Activated CD4-positive, alpha-beta memory T cell treated with anti-CD3 and anti-CD28 coated beads for 36 hours (primary cell): Measurements from ENCODE around the gene SSR2. TPM values are rescaled to one million over a fixed set of nuclear protein-coding genes. Genes with fewer than 3 reads are reported as not detected.
"Not testable (repeated sequence)": the region's sequence is repeated elsewhere in the genome, so short reads cannot be mapped to it uniquely, and the experiment has no call there.

ENCODE experiments used
- CTCF ChIA-PET: fragments of 350-600 bp; sonication (Branson Sonifier 250); formaldehyde crosslinking; loops from one replicate; lab custom pipeline; 2021; ENCODE audit warnings: antibody characterized with exemption, inconsistent platforms; lab: Charles Lee
- POLR2A ChIA-PET: fragments of 350-600 bp; sonication (Branson Sonifier 250); formaldehyde crosslinking; loops from one replicate; lab custom pipeline; 2021; ENCODE audit warnings: antibody characterized with exemption; lab: Charles Lee
- DNase-seq: peaks from one replicate; pipeline ENCODE4 v3.0.0-alpha.2; 2020
- H3K27ac Mint-ChIP-seq: one replicate; pipeline ENCODE4 v1.8.0; 2021; ENCODE audit warnings: mixed read lengths
- H3K27me3 Mint-ChIP-seq: one replicate; pipeline ENCODE4 v1.8.0; 2021; ENCODE audit warnings: mixed read lengths
- H3K36me3 Mint-ChIP-seq: one replicate; pipeline ENCODE4 v1.8.0; 2021; ENCODE audit warnings: mixed read lengths
- H3K4me1 Mint-ChIP-seq: one replicate; pipeline ENCODE4 v1.8.0; 2021; ENCODE audit warnings: low read depth, mixed read lengths
- H3K4me3 Mint-ChIP-seq: one replicate; pipeline ENCODE4 v1.8.0; 2021; ENCODE audit warnings: mild to moderate bottlenecking, mixed read lengths
- H3K9me3 Mint-ChIP-seq: one replicate; pipeline ENCODE4 v1.8.0; 2021; ENCODE audit warnings: mixed read lengths
- intact Hi-C: fragments of 100-400 bp; cut with micrococcal nuclease; formaldehyde crosslinking; loops from one replicate; pipeline ENCODE4 v1.15.1; 2023
- total RNA-seq, 2 experiments: library from RNA; stranded (reverse); gene quantifications; one replicate each; pipeline ENCODE4 v1.2.3, GENCODE V29; 2021

The SSR2 gene
- total RNA-seq, 2 experiments from 2014 or later: 171 to 175 TPM

DNA sequence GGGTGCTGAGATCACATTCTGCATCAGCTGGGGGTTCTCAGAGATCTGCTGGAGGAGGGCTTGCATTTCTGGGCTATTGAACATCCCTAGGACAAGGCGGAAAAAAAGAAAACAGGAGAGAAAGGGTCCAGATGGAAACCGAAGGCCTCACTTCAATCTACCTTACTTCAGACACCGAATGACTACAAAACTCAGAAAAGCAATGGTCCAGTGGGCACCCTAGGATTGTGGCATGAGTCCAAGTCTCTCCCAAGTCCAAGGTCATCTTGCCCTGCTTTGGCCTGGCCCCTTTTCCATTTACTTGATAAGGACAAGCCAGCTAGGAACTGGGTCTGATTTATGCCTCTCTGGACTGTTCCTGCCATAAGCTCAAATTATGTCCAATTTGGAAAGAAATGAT lies 22.1 kb upstream of the SSR2 start:
- no peaks in the 10 kb centered on the region for H3K27me3 Mint-ChIP-seq
- ChIA-PET POLR2A (no interaction called here), CTCF (interaction anchor here (0.6 kb wide), 1 partner anchor 136 kb away, joined by 3 read pairs; no protein-coding TSS in a partner anchor)
- peaks cover 8% of the 10 kb centered on the region for H3K36me3 Mint-ChIP-seq
- no peak overlapping the region for H3K4me3 Mint-ChIP-seq
- intact Hi-C loops: no loop called here
- no peak overlapping the region for H3K27ac Mint-ChIP-seq
- DNase-seq: no peak
- peaks cover 6% of the 10 kb centered on the region for H3K4me1 Mint-ChIP-seq
- H3K9me3 Mint-ChIP-seq: no peaks in the 10 kb centered on the region

DNA sequence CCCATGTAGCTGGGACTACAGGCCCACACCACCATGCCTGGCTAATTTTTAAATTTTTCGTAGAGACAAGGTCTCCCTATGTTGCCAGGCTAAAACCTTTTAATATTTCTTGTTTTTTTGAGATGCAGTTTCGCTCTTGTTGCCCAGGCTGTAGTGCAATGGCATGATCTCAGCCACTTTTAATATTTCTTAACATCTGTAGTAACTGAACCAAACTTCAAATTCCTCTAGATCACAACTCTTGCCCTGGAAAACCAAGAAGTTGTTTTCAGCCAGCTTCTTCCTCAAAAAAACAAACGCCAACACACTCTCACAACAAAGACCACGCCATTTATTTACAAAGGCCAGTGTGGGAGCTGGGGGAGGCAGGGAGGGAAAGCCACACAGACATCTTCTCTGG lies 14.2 kb upstream of the SSR2 start:
- CTCF ChIA-PET: interaction anchor here (1.1 kb wide), 1 partner anchor 104 kb away, joined by 3 read pairs; no protein-coding TSS in a partner anchor
- POLR2A ChIA-PET, H3K4me1 Mint-ChIP-seq, H3K27me3 Mint-ChIP-seq, H3K4me3 Mint-ChIP-seq, DNase-seq, intact Hi-C loops, H3K9me3 Mint-ChIP-seq, H3K36me3 Mint-ChIP-seq, H3K27ac Mint-ChIP-seq: not testable (repeated sequence)

- intact Hi-C loops: no loop called here
- H3K4me3 Mint-ChIP-seq: no peak overlapping the region
- no peaks in the 10 kb centered on the region for H3K9me3 Mint-ChIP-seq
- CTCF ChIA-PET: no interaction called here
- H3K4me1 Mint-ChIP-seq: no peaks in the 10 kb centered on the region
- H3K27ac Mint-ChIP-seq: no peak overlapping the region
- DNase-seq: no peak
- POLR2A ChIA-PET: interaction anchor here (0.7 kb wide), 1 partner anchor 114 kb away, joined by 3 read pairs; no protein-coding TSS in a partner anchor
- peaks cover 3% of the 10 kb centered on the region for H3K36me3 Mint-ChIP-seq
- H3K27me3 Mint-ChIP-seq: no peaks in the 10 kb centered on the region
Measured at GRCh38 chr1:156033011-156033410, 12.3 kb upstream of the SSR2 start.

DNA sequence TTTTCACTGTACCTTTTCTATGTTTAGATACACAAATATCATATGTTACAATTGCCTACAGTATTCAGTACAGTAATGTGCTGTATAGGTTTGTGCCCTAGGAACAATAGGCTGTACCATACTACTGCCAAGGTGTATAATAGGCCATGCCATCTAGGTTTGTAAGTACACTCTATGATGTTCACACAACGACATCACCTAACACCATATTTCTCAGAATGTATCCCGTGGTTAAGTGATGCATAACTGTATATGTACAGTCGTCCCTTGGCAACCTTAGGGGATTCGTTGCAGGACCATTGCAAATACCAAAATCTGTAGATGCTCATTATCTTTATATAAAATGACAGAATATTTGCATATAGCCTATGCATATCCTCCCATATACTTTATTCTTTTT lies 5.8 kb upstream of the SSR2 start:
- no peaks in the 10 kb centered on the region for H3K36me3 Mint-ChIP-seq

GRCh38 chr1:156025876-156026275 lies 5.1 kb upstream of the SSR2 start:
- H3K27ac Mint-ChIP-seq: no peak overlapping the region
- CTCF ChIA-PET: interaction anchor here (0.6 to 1.7 kb wide), 5 partner anchors 16 to 40 kb away, joined by 3 to 21 read pairs (median 5); no protein-coding TSS in a partner anchor
- H3K4me3 Mint-ChIP-seq: no peak overlapping the region
- DNase-seq: peak; percentile 59
- no peaks in the 10 kb centered on the region for H3K9me3 Mint-ChIP-seq
- H3K36me3 Mint-ChIP-seq: no peaks in the 10 kb centered on the region
- no peaks in the 10 kb centered on the region for H3K27me3 Mint-ChIP-seq
- POLR2A ChIA-PET: no interaction called here
- H3K4me1 Mint-ChIP-seq: peaks cover 6% of the 10 kb centered on the region
- intact Hi-C loops: loop anchor here (2.0 kb wide), 1 partner anchor 41 kb away; no protein-coding TSS in a partner anchor

More for the DNA sequence above, 5.8 kb upstream of the SSR2 start:
- Mint-ChIP-seq H3K4me1 (peaks cover 6% of the 10 kb centered on the region), H3K27me3 (no peaks in the 10 kb centered on the region), H3K9me3 (no peaks in the 10 kb centered on the region), H3K27ac (no peak overlapping the region), H3K4me3 (no peak overlapping the region)
- intact Hi-C loops: loop anchor here (2.0 kb wide), 1 partner anchor 40 kb away; no protein-coding TSS in a partner anchor
- DNase-seq: no peak
- ChIA-PET POLR2A (no interaction called here), CTCF (interaction anchor here (0.6 to 1.7 kb wide), 3 partner anchors 25 to 39 kb away, joined by 3 to 21 read pairs (median 6); no protein-coding TSS in a partner anchor)

DNA sequence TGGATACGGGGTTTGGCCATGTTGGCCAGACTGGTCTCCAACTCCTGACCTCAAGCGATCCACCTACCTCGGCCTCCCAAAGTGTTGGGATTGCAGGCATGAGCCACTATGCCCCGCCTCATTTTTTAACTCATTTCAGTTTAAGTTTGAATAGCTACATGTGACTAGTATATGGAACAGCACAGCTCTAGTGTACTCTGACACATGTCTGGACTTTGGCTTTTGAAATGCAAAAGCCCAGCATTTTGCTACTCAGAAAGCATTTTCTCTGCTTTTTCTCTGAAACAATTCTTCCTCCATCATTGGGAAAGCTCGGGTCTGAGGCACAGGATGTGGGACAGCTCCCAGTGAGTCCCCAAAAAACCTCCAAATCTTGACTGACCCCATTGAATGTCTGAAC lies 4.0 kb upstream of the SSR2 start:
- CTCF ChIA-PET: interaction anchor here (1.2 to 1.7 kb wide), 3 partner anchors 21 to 42 kb away, joined by 5 to 7 read pairs (median 6); no protein-coding TSS in a partner anchor
- H3K4me1 Mint-ChIP-seq: peaks cover 14% of the 10 kb centered on the region
- POLR2A ChIA-PET: no interaction called here
- H3K9me3 Mint-ChIP-seq: no peaks in the 10 kb centered on the region
- H3K27me3 Mint-ChIP-seq: no peaks in the 10 kb centered on the region
- DNase-seq: no peak
- no peak overlapping the region for H3K27ac Mint-ChIP-seq
- intact Hi-C loops: no loop called here
- peaks cover 6% of the 10 kb centered on the region for H3K36me3 Mint-ChIP-seq
- H3K4me3 Mint-ChIP-seq: no peak overlapping the region

DNA sequence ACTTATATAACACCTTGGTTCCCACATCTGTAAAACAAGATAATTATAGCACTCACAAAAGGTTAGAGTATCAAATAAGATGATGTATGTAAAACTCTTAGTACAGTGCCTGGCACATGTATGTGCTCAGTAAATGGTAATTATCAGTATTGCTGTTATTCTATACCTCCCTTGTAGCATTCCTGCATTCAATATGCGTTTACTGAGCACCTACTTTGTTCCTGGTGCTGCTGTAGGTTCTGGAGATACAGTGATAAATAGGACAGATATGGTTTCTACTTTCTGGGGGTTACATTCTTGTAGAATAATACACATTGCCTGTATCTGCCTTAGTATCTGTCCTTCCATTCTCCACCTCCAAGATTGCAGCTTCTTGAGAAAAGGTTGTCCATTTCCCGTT lies 1.2 kb upstream of the SSR2 start:
- intact Hi-C loops: loop anchor here (2.0 kb wide), 1 partner anchor 75 kb away; no protein-coding TSS in a partner anchor
- Mint-ChIP-seq H3K4me1 (peaks cover 25% of the 10 kb centered on the region), H3K27ac (no peak overlapping the region), H3K4me3 (no peak overlapping the region), H3K27me3 (no peaks in the 10 kb centered on the region), H3K36me3 (peaks cover 21% of the 10 kb centered on the region), H3K9me3 (no peaks in the 10 kb centered on the region)
- ChIA-PET POLR2A (interaction anchor here (1.9 kb wide), 1 partner anchor 45 kb away, joined by 5 read pairs; no protein-coding TSS in a partner anchor), CTCF (interaction anchor here (0.8 kb wide), 1 partner anchor 30 kb away, joined by 3 read pairs; no protein-coding TSS in a partner anchor)
- DNase-seq: no peak

DNA sequence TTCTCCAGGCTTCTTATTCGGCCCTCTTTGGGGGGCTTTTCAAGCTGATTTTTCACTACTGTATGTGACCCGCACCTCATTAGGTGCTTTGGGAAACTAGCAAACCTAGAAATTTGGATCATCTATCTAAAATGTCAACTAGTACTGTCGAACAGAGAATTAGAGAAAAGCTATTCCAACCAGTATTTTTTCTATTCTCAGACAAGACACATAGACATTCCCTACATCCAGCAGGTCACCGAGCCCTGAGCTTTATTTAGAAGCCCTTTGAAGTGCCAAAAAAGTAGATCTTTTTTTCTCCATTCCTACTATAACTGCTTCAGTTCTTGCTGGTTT lies 310 bp upstream of the SSR2 start:
- no peaks in the 10 kb centered on the region for H3K27me3 Mint-ChIP-seq
- intact Hi-C loops: loop anchor here (2.0 kb wide), 1 partner anchor 74 kb away; no protein-coding TSS in a partner anchor
- H3K9me3 Mint-ChIP-seq: no peaks in the 10 kb centered on the region
- H3K4me3 Mint-ChIP-seq: peak overlapping the region; percentile 98
- H3K4me1 Mint-ChIP-seq: peaks cover 25% of the 10 kb centered on the region
- CTCF ChIA-PET: interaction anchor here (0.7 to 2.1 kb wide), 7 partner anchors 15 to 364 kb away, joined by 3 to 11 read pairs (median 3); partner anchors contain the start of genes LAMTOR2 and UBQLN4
- POLR2A ChIA-PET: interaction anchor here (1.7 to 1.9 kb wide), 2 partner anchors 13 to 45 kb away, joined by 5 to 6 read pairs; no protein-coding TSS in a partner anchor
- no peak for DNase-seq
- H3K27ac Mint-ChIP-seq: peak overlapping the region; percentile 91
- peaks cover 25% of the 10 kb centered on the region for H3K36me3 Mint-ChIP-seq

DNA sequence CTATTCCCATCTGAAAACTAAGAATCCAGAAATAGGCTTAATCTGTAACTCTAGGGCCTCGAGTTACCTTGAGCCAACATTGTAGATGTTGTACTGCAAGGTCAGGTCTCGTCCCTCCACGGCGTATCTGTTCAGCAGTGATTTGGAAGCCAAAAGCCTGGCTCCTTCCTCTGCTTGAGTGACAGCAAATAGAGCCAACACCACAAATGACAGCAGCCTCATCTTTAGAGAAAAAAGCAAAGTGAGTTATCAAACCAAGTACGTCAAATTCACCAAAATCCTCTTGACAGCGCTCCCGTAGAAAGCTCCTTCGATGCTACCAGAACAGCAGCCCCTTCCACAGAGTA lies 832 bp downstream of the SSR2 start:
- Mint-ChIP-seq H3K36me3 (peaks cover 25% of the 10 kb centered on the region), H3K27ac (peak overlapping the region; percentile 91), H3K9me3 (no peaks in the 10 kb centered on the region), H3K4me1 (peaks cover 21% of the 10 kb centered on the region), H3K4me3 (peak overlapping the region; percentile 98), H3K27me3 (no peaks in the 10 kb centered on the region)
- no peak for DNase-seq
- POLR2A ChIA-PET: interaction anchor here (1.7 to 1.9 kb wide), 2 partner anchors 11 to 43 kb away, joined by 5 to 6 read pairs; no protein-coding TSS in a partner anchor
- CTCF ChIA-PET: interaction anchor here (0.6 to 2.1 kb wide), 4 partner anchors 12 to 46 kb away, joined by 5 to 11 read pairs (median 9); partner anchors contain the start of genes LAMTOR2 and UBQLN4
- intact Hi-C loops: loop anchor here (1.0 to 2.0 kb wide), 2 partner anchors 34 to 73 kb away; partner anchors contain the start of gene LAMTOR2

GRCh38 chr1:156014829-156015228 lies 5.9 kb downstream of the SSR2 start:
- Mint-ChIP-seq H3K27ac (peak overlapping the region; percentile 31), H3K4me3 (no peak overlapping the region), H3K36me3 (peaks cover 49% of the 10 kb centered on the region), H3K27me3 (no peaks in the 10 kb centered on the region), H3K9me3 (no peaks in the 10 kb centered on the region), H3K4me1 (peaks cover 15% of the 10 kb centered on the region)
- CTCF ChIA-PET: no interaction called here
- no peak for DNase-seq
- intact Hi-C loops: no loop called here
- POLR2A ChIA-PET: interaction anchor here (1.4 kb wide), 1 partner anchor 9 kb away, joined by 3 read pairs; no protein-coding TSS in a partner anchor

GRCh38 chr1:156012051-156012817 lies 8.5 kb downstream of the SSR2 start:
- no peak for DNase-seq
- Mint-ChIP-seq H3K4me3 (no peak overlapping the region), H3K27me3 (no peaks in the 10 kb centered on the region), H3K9me3 (no peaks in the 10 kb centered on the region), H3K4me1 (peaks cover 4% of the 10 kb centered on the region), H3K36me3 (peaks cover 46% of the 10 kb centered on the region), H3K27ac (peak overlapping the region; percentile 53)
- intact Hi-C loops: no loop called here
- ChIA-PET CTCF (no interaction called here), POLR2A (no interaction called here)

DNA sequence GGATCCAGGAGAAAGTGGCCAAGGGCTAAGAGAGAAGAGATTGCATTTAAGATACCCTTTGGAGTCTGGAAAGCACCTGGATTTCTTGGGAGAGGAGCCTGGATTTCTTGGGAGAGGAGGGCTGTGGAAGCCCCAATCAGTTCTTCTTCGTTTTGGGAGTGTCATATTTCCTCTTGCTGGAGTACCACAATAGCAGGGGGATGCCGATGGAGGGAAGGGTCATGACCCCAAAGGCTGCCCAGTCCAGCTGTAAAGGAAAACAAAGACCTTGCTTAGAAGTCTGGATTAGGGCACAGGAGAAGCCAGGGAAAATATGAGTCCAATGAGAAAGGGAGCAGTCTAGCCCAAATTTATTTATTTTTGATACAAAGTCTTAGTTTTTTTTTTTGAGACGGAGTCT lies 11.3 kb downstream of the SSR2 start:
- no peak overlapping the region for H3K27ac Mint-ChIP-seq
- CTCF ChIA-PET: no interaction called here
- H3K9me3 Mint-ChIP-seq: no peaks in the 10 kb centered on the region
- H3K4me3 Mint-ChIP-seq: no peak overlapping the region
- H3K27me3 Mint-ChIP-seq: no peaks in the 10 kb centered on the region
- H3K36me3 Mint-ChIP-seq: peaks cover 42% of the 10 kb centered on the region
- DNase-seq: no peak
- intact Hi-C loops: no loop called here
- H3K4me1 Mint-ChIP-seq: peaks cover 21% of the 10 kb centered on the region
- POLR2A ChIA-PET: interaction anchor here (1.5 kb wide), 1 partner anchor 11 kb away, joined by 6 read pairs; the partner anchor contains the start of gene SSR2
